Measurements from ENCODE around the gene HMG20A. TPM values are rescaled to one million over a fixed set of nuclear protein-coding genes. Genes with fewer than 3 reads are reported as not detected.

Gene HMG20A
- total RNA-seq, 3 donors from 2014 or later (not counting 1 experiment from before 2014, with no cell fraction given), result 48.4 to 71.0 (median 53.9) TPM

DNA sequence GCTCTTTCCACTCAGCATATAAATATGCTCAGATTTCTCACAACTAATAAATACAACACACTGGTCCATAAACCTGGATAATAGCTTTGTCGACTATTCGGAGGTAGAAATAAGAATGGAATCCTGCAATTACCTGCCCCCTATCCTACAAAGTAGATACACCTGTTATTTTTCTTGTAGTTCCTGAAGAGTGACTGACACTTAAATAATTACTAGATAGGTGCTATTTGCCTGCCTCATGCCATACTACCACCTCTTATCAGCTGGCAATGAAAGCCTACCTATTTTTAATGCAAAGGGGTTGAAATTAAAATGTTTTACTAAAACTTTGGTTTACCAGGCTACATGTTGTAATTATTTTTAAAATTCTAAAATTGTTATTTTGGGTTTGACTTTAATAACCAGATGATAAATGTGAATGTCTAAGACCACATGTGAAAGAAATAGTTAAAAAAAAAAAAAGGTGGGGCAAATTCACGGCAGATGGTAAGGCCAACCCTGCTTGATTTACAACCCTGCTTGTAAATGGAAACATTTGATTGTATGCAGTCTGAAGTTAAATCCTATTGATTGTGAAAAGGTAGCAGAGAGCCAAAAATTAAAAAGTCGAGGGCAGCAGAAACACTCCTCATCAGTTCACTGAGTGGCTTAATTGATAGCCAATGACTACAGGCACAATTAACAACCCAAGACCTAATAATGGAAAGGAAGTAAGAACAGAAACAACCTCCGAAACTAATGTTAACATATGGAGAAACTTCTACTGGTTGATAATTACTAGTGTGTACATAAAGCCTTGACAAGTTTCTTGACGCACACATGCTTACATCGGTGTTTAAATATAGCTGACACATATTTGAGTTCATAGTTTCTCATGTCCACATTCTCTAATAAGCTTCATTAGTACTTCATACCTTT, 9.7 kb upstream of the HMG20A start:
- H3K4me3 Mint-ChIP-seq, result peak overlapping the region; percentile 57
- WGBS (ENCODE audit: insufficient coverage), result 91% methylated on average over 6 of the region's 7 CpGs

DNA sequence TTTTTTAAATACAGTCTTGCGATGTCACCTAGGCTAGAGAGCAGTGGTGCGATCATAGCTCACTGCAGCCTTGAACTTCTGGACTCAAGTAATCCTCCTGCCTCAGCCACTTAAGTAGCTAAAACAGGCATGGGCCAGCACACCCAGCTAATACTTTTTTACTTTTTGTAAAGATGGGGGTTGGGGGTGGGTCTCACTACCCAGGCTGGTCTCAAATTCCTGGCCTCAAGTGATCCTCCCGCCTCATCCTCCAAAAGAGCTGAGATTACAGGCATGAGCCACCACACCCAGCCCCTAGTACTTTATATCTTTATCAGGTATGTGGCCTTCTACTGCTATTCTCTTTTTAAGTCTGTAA, 9.1 kb upstream of the HMG20A start:
- Mint-ChIP-seq H3K9me3 (no peaks in the 10 kb centered on the region), H3K36me3 (no peaks in the 10 kb centered on the region), H3K27me3 (ENCODE audit: low read depth in 2 of 2) (no peaks in the 10 kb centered on the region), H3K4me3 (no peak overlapping the region), H3K27ac (peak overlapping the region in 1 of 2 donors; percentile 2), H3K4me1 (peaks cover 34 to 35% of the 10 kb centered on the region in 2 donors)
- Histone ChIP-seq H3K4me1 (ENCODE audit: control insufficient read depth, insufficient read depth, low read length) (peaks cover 8% of the 10 kb centered on the region), H3K27me3 (ENCODE audit: control insufficient read depth, insufficient read depth, low read length) (no peaks in the 10 kb centered on the region), H3K27ac (ENCODE audit: low read length) (no peak overlapping the region), H3K9me3 (ENCODE audit: control insufficient read depth, insufficient read depth, low read length) (no peaks in the 10 kb centered on the region), H3K4me3 (ENCODE audit: low read length) (no peak overlapping the region), H3K36me3 (ENCODE audit: control insufficient read depth, insufficient read depth, low read length) (no peaks in the 10 kb centered on the region)
- no peak for ATAC-seq
- 97% methylated on average over 2 of the region's 3 CpGs for WGBS (ENCODE audit: insufficient coverage)
- intact Hi-C loops (cut with micrococcal nuclease), result no loop called here
- TF ChIP-seq, protein P1, sequence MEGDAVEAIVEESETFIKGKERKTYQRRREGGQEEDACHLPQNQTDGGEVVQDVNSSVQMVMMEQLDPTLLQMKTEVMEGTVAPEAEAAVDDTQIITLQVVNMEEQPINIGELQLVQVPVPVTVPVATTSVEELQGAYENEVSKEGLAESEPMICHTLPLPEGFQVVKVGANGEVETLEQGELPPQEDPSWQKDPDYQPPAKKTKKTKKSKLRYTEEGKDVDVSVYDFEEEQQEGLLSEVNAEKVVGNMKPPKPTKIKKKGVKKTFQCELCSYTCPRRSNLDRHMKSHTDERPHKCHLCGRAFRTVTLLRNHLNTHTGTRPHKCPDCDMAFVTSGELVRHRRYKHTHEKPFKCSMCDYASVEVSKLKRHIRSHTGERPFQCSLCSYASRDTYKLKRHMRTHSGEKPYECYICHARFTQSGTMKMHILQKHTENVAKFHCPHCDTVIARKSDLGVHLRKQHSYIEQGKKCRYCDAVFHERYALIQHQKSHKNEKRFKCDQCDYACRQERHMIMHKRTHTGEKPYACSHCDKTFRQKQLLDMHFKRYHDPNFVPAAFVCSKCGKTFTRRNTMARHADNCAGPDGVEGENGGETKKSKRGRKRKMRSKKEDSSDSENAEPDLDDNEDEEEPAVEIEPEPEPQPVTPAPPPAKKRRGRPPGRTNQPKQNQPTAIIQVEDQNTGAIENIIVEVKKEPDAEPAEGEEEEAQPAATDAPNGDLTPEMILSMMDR (IDR thresholded peaks at IDR 0.05), result no peak
- DNase-seq, result no peak

More for the DNA sequence above, 9.7 kb upstream of the HMG20A start:
- Mint-ChIP-seq H3K27me3 (ENCODE audit: low read depth in 2 of 2) (no peaks in the 10 kb centered on the region), H3K27ac (peak overlapping the region; percentile 67 to 86), H3K36me3 (no peaks in the 10 kb centered on the region), H3K9me3 (no peaks in the 10 kb centered on the region), H3K4me1 (peaks cover 41% of the 10 kb centered on the region in 2 donors)
- peaks cover 8% of the 10 kb centered on the region for H3K4me1 ChIP-seq (ENCODE audit: control insufficient read depth, insufficient read depth, low read length)
- DNase-seq (no peak), ATAC-seq (no peak)
- TF ChIP-seq, protein P1 (IDR thresholded peaks at IDR 0.05), result no peak
- H3K4me3 ChIP-seq (ENCODE audit: low read length), result no peak overlapping the region
- intact Hi-C loops (cut with micrococcal nuclease), result no loop called here
- H3K27ac ChIP-seq (ENCODE audit: low read length), result no peak overlapping the region
- H3K36me3 ChIP-seq (ENCODE audit: control insufficient read depth, insufficient read depth, low read length), result no peaks in the 10 kb centered on the region
- H3K9me3 ChIP-seq (ENCODE audit: control insufficient read depth, insufficient read depth, low read length), result no peaks in the 10 kb centered on the region
- no peaks in the 10 kb centered on the region for H3K27me3 ChIP-seq (ENCODE audit: control insufficient read depth, insufficient read depth, low read length)

DNA sequence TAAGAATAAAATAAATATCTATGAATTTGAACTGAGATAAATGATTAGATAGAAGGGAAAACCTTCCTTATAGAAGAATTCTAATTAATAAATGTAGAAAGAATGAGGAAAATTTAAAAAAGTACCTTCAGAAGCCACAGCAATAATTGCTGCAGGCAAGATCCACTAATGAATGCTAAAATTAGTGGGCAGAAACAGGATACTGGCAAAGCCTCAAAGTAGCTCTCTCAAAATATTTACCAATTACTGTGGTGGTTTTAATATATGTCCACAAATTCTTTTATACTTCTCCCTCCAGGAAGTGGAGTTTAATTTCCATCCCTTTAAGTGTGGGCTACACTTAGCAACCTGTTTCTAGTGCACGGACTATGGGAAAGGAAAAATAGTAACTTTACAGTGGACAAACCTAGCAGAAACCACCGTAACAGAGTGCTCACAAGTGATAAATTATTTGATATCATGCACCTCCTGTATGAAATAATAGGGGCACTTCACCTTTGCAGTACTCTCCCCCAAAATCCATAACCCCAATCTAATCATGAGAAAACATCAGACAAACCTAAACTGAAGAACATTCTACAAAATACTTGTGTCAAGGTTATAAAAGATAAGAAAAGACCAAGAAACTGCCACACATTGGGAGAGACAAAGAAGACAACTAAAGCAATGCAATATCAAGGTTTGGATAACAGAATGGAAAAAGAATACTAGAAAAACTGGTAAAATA, 7.6 kb upstream of the HMG20A start:
- Mint-ChIP-seq H3K4me3 (no peak overlapping the region), H3K27ac (no peak overlapping the region), H3K27me3 (ENCODE audit: low read depth in 2 of 2) (no peaks in the 10 kb centered on the region), H3K4me1 (peaks cover 26 to 34% of the 10 kb centered on the region in 2 donors), H3K36me3 (no peaks in the 10 kb centered on the region), H3K9me3 (no peaks in the 10 kb centered on the region)
- H3K36me3 ChIP-seq (ENCODE audit: control insufficient read depth, insufficient read depth, low read length), result no peaks in the 10 kb centered on the region
- peaks cover 8% of the 10 kb centered on the region for H3K4me1 ChIP-seq (ENCODE audit: control insufficient read depth, insufficient read depth, low read length)
- intact Hi-C loops (cut with micrococcal nuclease), result no loop called here
- no peak overlapping the region for H3K4me3 ChIP-seq (ENCODE audit: low read length)
- TF ChIP-seq, protein P1 (IDR thresholded peaks at IDR 0.05), result no peak
- no peak overlapping the region for H3K27ac ChIP-seq (ENCODE audit: low read length)
- no peak for ATAC-seq
- H3K9me3 ChIP-seq (ENCODE audit: control insufficient read depth, insufficient read depth, low read length), result no peaks in the 10 kb centered on the region
- WGBS (ENCODE audit: insufficient coverage), result 86% methylated on average over 2 of the region's 2 CpGs
- no peak for DNase-seq
- no peaks in the 10 kb centered on the region for H3K27me3 ChIP-seq (ENCODE audit: control insufficient read depth, insufficient read depth, low read length)

All from natural killer cell (primary cell).